Right forelimb (tissue), 1 donor: ENCODE results near the gene MBD3L5.
A peak's percentile ranks its signal among the peaks of the same experiment; 100 is the strongest.
"Not testable (repeated sequence)": the region's sequence is repeated elsewhere in the genome, so short reads cannot be mapped to it uniquely, and the experiment has no call there.

Source experiments
- DNase-seq: peaks from one replicate; pipeline ENCODE4 v3.0.0-alpha.2; 2018

Gene MBD3L5

DNA sequence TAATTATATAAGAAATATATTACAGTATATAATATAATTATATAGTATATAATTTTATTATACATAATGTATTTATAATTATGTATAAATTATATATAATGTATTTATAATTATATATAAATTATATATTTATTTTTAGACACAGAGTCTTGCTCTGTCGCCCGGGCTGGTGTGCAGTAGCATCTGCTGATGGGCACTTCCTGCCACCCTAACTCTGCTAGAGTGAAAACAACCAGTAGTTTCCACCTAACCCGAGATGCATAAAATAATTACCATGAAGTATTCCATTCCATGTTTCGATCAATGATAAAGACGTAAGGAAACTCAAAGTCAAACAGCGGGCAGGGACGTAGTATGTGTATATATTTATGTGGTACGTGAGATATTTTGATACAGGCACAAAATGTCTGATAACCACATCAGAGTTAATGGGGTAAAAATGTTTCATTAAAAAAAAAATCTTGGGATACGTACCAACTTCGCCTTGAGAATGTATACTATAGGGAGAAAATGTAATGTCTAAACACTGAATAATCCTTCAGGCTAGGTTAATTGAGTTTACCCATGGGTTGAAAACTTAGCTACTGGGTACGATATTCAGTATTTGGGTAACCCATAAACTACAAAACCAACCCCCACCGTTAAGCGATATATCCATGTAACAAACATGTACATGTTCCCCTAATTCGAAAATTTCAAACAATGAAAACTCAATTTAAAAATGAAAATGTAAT, 24.4 kb downstream of the MBD3L5 start:
- not testable (repeated sequence) for DNase-seq

DNA sequence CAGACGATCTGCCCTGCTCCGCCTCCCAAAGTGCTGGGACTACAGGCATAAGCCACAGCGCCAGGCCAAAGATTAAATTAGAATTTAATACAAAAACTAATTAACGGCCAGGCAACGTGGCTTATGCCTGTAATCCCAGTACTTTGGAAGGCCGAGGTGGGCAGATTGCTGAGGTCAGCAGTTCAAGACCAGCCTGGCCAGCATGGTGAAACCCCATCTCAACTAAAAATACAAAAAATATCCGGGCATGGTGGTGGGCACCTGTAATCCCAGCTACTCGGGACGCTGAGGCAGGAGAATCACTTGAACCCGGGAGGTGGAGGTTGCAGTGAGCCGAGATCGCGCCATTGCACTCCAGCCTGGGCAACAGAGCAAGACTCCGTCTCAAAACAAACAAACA, 25.3 kb downstream of the MBD3L5 start:
- not testable (repeated sequence) for DNase-seq

DNA sequence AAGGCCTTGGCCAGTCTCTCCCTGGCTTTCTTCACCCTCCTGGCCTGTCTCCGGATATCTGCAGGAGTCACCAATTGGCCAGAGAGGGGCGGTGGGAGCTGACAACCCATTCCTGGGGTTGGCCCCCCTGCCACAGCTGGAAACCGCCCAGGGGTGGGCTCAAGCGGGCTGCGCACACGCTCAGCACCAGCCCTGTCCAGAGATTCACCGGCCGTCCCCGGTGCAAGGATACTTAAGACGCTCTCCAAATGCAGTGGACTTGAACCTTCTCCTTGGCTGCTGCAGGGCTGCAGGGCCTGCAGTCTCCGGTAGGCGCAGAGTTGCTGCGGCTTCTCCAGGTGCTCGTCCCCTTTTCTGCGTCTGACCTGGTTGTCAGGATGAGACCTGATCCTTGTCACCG, 26.0 kb downstream of the MBD3L5 start:
- DNase-seq: not testable (repeated sequence)

DNA sequence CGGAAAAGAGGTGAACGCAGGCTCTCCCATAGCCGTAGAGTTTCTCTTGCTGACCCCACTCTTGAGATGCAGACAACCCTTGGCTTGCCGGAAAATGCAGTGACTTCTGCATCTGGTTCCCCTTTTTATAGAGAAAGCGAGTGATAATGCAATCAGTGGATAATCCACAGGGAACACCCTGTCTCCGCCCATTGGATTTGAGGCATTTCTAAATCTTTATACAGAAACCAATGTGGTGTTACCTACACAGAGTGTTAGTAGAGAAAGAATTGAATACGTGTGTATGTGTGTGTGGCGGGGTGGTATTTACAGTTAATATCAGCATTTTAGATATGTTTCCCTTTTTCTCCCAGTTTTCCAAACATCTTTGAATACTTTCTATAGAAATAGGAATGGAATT, 28.2 kb downstream of the MBD3L5 start, which contains the start of gene MBD3L3:
Gene MBD3L3 (minus strand): TSS at position 101 of the 400 bp plus-strand sequence. CDS start 71 bp downstream, at position 30.
- not testable (repeated sequence) for DNase-seq

DNA sequence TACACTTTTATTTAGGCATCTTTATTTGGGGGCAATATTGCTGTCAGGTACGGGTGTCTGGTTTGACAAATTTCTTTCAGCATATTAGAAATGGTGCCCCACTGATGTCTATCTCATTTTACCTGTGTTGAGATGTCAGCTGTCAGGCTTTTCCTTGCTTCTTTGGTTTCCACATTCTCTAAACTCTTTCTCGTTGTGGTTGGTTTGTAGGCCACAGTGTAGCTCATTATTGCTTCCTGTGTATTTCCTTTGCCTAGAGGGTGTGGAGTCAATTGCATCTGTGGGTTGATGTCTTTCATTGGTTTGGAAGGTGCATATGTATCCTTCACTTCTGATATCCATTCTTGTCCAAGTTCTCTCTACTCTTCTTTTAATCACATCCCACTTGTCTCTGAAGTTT, 29.6 kb downstream of the MBD3L5 start:
- not testable (repeated sequence) for DNase-seq

DNA sequence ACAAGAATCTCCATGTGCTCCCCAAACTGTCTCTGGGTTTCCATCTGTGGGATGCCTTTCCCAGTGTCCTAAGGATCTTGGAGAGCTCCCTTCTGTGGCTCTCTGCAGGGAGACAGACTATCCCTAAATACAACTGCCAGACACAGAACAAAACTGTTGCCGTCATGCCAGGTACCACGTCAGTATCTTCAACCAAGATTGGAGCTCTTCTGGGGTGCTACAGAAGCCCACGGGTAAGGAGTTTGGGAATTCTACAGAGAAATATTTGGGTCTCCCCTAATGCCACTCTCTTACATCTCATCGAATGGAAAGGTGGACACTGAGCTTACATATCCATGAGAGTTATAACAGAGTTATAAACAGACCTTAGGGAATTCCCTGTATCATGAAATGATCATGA, 33.0 kb downstream of the MBD3L5 start:
- no peak for DNase-seq

DNA sequence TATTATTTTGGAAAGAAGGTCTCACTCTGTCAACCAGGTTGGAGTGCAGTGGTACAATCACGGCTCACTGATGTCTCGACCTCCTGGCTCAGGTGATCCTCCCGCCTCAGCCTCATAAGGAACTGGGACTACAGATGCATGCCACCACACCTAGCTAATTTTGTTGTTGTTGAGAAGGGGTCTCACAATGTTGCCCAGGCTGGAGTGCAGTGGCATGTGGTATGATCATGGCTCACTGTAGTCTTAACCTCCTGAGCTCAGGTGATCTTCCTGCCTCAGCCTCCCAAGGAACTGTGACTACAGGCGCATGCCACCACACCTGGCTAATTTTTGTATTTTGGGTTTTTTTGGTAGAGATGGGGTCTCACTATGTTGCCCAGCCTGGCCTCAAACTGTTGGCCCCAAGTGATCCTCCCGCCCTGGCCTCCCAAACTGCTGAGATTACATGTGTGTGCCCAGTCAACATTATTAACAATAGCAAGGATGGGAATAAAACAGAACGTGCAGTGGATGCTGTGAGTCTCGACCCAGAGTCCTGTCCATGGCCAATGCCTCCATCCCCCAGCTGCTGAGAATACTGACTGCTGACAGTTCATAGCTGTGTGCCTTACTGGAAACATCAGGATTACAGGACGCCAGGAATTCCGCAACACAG, 33.5 kb downstream of the MBD3L5 start:
- no peak for DNase-seq

DNA sequence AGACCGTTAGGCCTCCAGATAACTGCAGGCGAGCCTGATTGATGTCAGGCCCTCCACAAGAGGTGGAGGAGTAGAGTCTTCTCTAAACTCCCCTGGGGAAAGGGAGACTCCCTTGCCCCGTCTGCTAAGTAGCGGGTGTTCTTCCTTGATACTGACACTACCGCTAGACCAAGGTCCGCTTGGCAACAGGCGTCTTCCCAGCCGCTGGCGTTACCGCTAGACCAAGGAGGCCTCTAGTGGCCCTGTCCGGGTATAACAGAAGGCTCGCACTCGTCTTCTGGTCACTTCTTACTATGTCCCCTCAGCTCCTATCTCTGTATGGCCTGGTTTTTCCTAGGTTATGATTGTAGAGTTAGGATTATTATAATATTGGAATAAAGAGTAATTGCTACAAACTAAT, 36.7 kb downstream of the MBD3L5 start:
- not testable (repeated sequence) for DNase-seq

DNA sequence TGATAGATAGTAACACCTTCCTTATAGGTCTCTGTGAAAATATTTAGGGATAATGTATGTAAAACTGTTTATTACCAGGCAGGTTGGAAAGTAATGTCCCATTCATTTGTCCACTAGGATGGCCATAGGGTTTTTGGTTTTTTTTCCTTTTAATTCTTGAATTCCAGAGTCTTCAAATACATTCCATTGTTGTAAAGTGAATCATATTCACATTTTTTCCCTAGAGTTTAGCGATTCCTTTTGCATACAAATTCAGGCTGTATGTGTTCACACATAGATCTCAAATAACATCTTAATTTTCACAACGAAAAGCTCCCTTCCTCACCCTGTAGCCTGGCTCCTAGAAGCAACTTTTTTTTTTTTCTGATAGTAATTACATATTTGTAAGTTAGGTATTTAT, 37.3 kb downstream of the MBD3L5 start:
- no peak for DNase-seq

DNA sequence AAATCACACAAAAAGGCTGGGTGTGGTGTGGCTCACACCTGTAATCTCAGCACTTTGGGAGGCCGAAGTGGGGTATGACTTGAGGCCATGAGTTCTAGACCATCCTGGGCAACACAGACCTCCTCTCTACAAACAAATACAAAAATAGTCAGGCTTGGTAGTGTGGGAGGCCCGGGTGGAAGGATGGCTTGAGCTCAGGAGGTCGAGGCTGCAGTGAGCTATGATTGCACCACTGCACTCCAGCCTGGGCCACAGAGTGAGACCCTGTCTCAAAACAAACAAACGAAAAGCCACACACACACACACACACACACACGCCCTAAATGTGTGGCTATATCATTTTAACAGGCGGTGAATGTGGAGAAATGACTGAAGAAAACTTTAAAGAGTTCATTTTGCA, 38.2 kb downstream of the MBD3L5 start:
- no peak for DNase-seq

DNA sequence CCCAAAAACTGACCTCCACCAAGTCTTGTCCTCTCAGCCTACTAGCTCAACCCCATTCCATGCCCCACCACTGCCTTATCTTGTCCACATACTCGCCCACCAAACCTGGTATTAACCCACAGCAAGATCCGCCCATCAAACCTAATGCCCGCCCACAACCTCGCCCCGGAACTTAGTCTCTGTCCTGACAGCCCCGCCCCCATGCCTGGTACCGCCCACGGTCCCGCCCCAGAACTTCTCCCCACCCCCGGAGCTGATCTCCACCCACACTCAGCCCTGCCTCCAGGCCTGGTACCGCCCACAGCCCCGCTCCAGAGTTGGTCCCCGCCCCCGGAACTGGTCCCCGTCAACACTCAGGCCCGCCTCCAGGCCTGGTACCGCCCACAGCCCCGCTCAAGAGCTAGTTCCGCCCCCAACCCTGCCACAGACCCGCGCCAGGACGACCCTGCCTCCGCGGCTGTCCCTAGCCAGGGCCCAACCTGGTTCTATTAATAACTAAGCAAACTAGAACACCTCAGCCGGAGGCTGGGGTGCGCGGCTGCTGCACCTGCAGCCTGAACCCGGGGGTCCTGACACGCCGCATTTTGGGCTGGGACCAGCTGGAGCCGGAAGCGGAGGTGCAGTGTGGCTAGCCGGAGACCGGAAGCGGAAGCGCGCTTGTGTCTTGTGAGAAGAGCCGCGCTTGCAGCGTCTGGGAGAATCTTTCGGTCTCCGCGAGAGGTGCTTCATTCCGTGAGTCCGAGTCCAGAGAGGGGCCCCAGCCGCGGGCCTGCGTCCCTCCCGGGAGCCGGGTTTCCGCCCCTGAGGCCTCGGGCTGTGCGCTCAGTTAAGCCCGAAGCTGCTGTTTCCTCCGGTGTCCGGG, 38.9 kb downstream of the MBD3L5 start, which contains the start of gene ZNF557:
Gene ZNF557 (plus strand): TSS at position 662 of the 862 bp plus-strand sequence. CDS start 5,372 bp downstream, outside the sequence.
- DNase-seq: peak; percentile 99

DNA sequence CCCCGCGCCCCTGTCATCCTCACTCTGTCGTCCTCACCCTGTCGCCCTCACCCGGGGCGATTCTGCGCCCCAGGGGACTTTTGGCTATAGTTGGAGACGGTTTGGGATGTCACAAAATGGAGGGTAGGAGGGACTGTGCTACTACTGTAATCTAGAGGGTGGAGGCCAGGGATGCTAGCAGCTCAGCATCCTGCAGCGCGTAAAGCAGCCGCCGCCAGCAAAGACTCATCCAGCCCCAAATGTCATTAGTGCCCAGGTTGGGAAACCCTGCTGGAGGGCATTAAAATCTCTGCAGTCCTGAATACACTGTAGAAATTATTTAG, 39.5 kb downstream of the MBD3L5 start:
- DNase-seq: no peak

DNA sequence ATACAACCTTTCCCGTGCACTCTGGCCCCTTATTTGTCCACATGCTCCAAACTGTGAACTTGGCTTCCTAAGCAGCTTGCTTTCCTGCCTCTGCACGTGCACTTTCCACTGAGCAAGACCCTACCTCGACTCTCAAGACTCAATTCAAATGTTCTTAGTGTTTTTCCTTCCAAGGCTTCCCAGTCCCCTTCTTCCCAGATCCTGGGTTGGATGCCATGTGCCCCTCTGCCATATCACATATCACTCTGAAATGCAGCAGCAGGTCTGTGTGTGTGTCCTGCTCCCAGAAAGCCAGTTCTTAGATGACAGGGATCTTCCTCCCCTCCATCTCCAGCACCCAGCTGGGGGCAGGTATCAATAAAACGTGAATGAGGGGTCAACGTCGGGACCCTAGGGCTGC, 42.2 kb downstream of the MBD3L5 start:
- no peak for DNase-seq

DNA sequence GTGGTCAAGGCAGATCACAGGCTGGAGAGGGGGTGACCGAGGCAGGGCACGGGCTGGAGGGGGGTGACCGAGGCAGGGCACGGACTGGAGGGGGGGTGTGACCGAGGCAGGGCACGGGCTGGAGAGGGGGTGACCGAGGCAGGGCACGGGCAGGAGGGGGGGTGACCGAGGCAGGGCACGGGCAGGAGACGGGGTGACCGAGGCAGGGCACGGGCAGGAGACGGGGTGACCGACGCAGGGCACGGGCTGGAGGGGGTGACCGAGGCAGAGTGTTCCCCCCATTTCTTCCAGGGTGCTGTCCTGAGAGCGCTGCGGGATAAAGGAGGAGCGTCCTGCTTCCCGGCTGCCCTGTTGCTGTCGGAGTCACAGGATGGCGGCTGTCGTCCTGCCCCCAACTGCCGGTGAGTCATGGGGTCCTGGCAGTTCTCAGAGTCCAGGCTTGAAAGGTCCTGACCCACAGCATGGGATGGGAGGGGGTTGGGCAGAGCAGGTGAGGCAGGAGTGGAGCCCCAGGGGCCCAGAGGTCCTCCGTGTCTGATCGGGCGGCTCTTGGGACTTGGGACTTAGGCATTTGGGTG, 44.4 kb downstream of the MBD3L5 start:
- DNase-seq: no peak

DNA sequence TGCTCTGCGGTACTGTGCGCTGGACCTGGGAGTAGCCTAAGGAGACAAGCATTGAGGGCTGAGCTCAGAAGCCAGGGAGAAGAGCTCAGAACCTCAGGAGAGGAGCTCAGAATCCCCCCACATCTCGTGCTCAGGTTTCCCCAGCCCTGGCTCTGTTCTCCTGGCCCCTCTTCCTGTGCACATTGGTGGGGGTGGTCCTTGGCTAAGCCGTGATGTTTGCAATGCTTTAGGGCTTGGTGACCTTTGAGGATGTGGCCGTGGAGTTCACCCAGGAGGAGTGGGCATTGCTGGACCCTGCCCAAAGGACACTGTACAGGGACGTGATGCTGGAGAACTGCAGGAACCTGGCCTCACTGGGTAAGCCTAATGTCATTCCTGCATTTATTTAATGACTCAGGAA, 45.8 kb downstream of the MBD3L5 start:
- DNase-seq: no peak

DNA sequence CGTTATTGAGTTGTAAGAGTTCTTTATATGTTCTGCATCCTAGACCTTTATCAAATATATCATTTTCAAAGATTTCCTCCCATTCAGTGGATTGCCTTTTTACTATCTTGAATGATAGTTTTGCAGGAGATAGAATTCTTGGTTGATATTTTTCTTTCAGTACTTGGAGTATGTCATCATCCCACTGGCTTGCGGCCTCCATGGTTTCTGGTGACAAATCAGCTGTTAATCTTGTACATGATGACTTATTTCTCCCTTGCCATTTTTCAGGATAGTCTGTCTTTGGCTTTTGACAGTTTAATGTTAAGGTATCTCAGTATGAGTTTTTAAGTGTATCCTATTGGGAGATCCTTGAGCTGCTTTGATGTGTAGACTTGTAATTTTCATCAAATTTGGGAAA, 47.6 kb downstream of the MBD3L5 start:
- no peak for DNase-seq
